Activated T-cell treated with anti-CD3 and anti-CD28 coated beads, Interleukin-2, amount 50 U/mL, for 48 hours (primary cell): ENCODE results near the gene ARHGEF28.

Source experiments
- DNase-seq, 2 experiments: peaks; one replicate each; pipeline ENCODE4 v3.0.0-alpha.2; 2020

Gene ARHGEF28

GRCh38 chr5:73947906-73948640, 322.1 kb downstream of the ARHGEF28 start:
- no peak for DNase-seq

DNA sequence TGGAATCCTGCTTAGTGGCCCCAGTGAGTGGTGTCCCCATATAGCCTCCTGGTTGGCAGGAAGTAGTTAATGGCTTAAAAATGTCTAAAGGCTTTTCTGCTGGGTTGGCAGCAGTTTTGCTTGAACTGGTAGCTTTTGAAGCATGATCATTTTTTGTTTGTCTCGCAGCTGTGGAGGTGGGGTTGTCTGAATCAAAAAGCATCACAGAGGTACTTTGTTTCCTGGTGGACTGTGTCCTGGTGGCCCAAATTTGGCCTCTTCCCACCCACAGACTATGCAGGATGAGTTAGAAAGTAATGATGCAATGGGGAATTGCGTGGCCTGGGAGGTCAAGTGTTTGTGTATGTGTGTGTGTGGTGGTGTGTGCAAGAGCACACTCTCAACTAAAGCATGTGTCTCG, 322.7 kb downstream of the ARHGEF28 start:
- DNase-seq = no peak

- no peak for DNase-seq
These were observed 324.5 kb downstream of the ARHGEF28 start for GRCh38 chr5:73950441-73950873.

DNA sequence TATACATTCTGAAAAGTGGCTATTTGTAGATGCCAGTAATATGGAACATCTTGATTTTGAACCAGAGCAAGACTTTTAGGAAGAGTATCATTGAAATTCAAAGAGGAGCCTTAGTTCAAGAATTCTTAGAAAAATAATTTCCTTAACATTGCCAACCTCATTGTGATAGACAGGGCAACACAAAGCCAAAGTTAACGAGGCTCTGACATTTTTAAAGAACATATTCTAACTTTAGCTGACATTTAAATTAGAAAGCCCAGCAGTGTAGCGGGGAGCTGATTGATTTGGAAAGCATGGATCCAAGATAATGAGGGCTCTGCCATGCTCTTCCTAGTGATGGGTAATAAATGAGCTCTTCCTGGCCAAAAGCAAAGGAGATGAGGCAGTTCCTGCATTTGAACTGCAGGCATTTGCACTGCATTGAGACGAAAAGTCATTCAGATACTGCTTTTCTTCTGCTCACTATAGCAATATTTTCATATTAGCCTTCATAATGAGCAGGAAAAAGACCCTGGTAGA, 325.0 kb downstream of the ARHGEF28 start:
- no peak for DNase-seq

GRCh38 chr5:73952872-73953271, 326.9 kb downstream of the ARHGEF28 start:
- no peak for DNase-seq

DNA sequence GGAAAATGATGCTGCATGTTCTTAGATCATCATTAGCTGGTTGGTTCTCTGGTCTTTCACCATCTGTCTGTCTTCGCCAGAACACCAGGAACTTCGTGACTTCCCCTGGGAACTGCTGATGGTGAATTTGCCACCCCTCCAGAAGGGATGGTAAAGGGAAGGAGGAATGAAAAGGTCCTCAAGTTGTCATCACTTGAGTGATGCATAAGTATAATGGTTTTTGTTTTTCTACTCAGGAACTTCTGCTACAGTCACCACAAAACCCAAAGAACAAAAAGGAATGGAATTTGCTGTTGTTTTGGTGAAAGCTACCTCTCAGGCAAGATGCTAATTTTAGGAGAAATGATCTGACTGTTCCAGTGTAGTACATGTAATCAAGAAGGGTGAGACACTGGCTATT, 328.4 kb downstream of the ARHGEF28 start:
- no peak for DNase-seq

- DNase-seq = no peak
These were observed 329.4 kb downstream of the ARHGEF28 start for GRCh38 chr5:73955271-73955846.

GRCh38 chr5:73957397-73958001, 331.5 kb downstream of the ARHGEF28 start:
- no peak for DNase-seq

- no peak for DNase-seq
These were observed 332.0 kb downstream of the ARHGEF28 start for GRCh38 chr5:73958037-73958436.

- no peak for DNase-seq
These were observed 334.0 kb downstream of the ARHGEF28 start for GRCh38 chr5:73960023-73960422.

DNA sequence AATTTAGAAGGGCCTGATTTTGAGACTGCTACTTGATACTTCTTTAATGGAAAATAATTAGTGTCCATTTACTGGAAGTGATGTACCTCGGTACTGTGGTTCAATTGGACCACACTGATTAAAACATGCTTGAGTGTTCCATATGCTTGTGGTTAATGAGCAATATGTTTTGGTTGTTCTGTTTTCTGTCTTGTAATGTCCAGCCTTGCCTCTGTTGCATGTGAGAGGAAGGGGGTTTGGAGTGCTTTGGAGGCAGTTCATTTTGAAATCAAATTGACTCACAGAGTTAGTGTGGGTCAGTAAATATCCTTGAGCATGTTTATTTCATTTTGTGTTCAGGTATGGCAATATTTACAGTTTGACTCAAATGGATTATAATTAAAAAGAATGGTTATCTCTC, 334.4 kb downstream of the ARHGEF28 start:
- no peak for DNase-seq

GRCh38 chr5:73962801-73963425, 336.9 kb downstream of the ARHGEF28 start:
- DNase-seq = no peak

DNA sequence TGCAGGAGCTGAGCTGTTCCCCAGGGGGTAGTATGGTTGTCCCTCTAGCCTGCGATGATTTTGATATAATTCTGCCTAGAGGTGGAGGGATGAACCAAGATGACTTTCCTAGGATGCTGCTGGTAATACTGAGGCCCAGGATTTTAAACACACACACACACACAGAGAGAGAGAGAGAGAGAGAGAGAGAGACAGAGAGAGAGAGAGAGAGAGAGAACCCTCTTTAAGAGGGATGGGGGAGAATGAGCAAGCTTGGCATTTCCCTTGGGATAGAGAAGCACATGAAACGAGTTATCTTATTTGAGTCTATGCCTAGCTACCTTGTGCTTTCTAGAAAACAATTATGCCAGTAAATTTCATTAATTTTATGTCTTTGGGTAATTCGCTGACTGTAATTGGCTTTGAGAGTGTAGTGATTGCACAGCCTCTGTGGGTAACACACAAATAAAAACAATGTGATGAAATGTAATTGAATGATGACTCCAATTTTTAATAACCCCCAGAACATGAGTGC, 338.4 kb downstream of the ARHGEF28 start:
- DNase-seq = no peak

GRCh38 chr5:73966451-73966850, 340.5 kb downstream of the ARHGEF28 start:
- DNase-seq = no peak

- DNase-seq = no peak
These were observed 341.4 kb downstream of the ARHGEF28 start for GRCh38 chr5:73967347-73967746.

DNA sequence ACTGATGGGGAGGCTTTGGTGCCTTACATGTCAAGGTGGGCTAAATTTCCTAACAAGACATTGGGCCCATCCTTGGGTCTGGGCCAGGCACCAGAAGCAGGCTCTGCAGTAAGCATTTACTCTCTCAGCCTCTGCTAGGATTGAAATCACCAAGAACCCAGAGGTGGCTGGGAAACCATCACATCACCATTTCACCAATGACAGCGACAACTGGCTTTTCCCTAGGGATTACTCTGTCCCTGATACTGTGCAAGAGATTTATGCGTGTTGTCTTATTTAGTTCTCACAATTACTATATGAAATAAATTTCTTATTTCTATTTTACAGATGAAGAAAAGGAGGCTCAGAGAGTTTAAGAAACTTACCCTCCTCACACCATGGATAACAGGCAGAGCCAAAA, 342.2 kb downstream of the ARHGEF28 start:
- DNase-seq = no peak

GRCh38 chr5:73968729-73969128, 342.7 kb downstream of the ARHGEF28 start:
- DNase-seq = no peak

DNA sequence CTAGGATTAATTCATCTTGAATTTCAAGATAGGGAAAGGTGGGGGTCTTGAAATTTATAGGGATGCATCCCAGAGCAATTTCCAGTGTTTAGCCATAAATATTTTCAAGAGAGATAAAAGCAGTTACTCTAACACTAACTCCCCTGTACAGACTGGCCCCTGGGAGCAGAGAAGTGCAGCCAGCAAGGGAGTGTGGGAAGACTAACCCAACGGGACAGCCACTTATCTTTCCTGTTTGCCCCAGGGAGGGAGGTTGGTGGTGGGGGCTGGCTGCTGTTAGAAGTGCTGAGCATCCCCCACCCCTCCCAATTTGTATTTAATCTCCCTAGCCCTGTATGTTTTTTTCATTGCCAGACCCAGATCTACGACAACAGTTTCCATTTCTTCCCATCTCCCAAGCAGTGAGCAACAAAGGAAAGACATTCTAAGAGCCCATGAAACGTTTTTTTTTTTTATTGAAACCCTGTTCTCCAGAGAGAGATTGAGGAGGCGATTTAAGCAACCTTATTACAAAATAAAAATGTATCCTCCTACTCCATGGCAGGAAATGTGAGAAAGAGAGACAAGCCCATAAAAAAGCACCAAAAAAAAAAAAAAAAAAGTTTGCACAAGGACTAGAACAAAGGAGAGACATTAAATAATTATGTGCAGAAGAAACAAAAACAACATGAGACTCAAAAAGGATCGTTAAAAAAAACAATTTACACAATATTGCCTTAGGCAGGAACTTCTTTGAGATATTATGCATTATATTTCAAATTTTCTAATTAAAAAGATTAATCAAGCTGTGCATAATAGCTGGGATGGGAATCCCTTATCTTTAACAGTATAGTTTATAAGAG, 343.4 kb downstream of the ARHGEF28 start:
- no peak for DNase-seq

DNA sequence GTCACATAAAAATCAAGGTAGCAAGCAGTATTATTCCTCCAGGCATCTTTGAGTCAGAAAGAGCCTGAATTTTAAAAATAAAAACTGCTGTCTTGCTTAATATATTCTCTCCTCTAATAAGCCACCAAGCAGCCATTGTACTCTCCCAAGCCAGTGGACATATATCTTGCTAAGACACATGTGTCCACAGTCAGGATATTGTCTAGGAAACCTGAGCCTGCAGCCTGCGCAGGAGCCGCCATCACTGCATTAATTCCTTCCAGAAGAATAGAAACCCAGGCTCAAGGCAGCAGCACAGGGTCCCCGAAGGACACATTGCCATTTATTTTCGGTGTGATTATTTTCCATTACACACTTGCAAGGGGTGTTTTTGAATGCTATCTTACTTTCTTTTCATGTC, 345.3 kb downstream of the ARHGEF28 start:
- DNase-seq = no peak

DNA sequence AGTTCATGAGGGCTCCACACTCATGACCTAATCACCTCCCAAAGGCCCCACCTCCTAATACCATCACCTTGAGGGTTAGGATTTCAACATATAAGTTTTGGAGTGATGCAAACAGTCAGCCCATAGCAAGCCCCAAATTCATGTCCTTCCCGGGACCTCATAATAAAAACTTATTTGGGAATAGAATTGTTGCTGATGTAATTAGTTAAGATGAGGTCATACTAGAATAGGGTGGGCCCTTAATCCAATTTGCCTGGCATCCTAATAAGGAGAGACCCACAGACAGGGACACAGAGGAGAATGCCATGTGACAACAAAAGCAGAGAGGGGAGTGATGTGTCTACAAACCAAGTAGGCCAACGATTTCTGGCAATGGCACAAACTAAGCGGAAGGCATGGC, 347.1 kb downstream of the ARHGEF28 start:
- DNase-seq = no peak

GRCh38 chr5:73974871-73975360, 348.9 kb downstream of the ARHGEF28 start:
- no peak for DNase-seq

GRCh38 chr5:73975845-73976244, 349.8 kb downstream of the ARHGEF28 start:
- DNase-seq = no peak
